H9 (cell line): ENCODE data around the gene CFAP157. TPM values are rescaled to one million over a fixed set of nuclear protein-coding genes. Genes with fewer than 3 reads are reported as not detected.

Experiments used
- DNase-seq: peaks from one replicate; pipeline ENCODE4 v3.0.0-alpha.2; 2017
- H2AFZ ChIP-seq: one replicate; pipeline ENCODE4 v1.6.1; 2013; ENCODE audit warnings: mild to moderate bottlenecking, low read length, control low read depth, moderate library complexity
- H2AK5ac ChIP-seq: 2 replicates; pipeline ENCODE4 v1.6.1; 2013; ENCODE audit warnings: low read length, control low read depth, mixed read lengths; ENCODE audit not compliant: insufficient read length
- H2BK120ac ChIP-seq: one replicate; pipeline ENCODE4 v1.6.1; 2013; ENCODE audit warnings: low read depth, mild to moderate bottlenecking, low read length, control low read depth, inconsistent platforms; ENCODE audit not compliant: poor library complexity, severe bottlenecking
- H2BK12ac ChIP-seq: 2 replicates; pipeline ENCODE4 v1.6.1; 2013; ENCODE audit warnings: low read length, control low read depth, mixed read lengths, low read depth; ENCODE audit not compliant: insufficient read length
- H2BK15ac ChIP-seq: 2 replicates; pipeline ENCODE4 v1.6.1; 2013; ENCODE audit warnings: low read depth, low read length, control low read depth
- H2BK20ac ChIP-seq: one replicate; pipeline ENCODE4 v1.6.1; 2013; ENCODE audit warnings: low read depth, mild to moderate bottlenecking, low read length, control low read depth, inconsistent platforms; ENCODE audit not compliant: poor library complexity, severe bottlenecking
- H2BK5ac ChIP-seq: 2 replicates; pipeline ENCODE4 v1.6.1; 2013; ENCODE audit warnings: low read length, control low read depth, mixed read lengths; ENCODE audit not compliant: insufficient read length
- H3K14ac ChIP-seq: 2 replicates; pipeline ENCODE4 v1.6.1; 2013; ENCODE audit warnings: low read length, control low read depth; ENCODE audit not compliant: insufficient read depth
- H3K18ac ChIP-seq: 2 replicates; pipeline ENCODE4 v1.6.1; 2013; ENCODE audit warnings: low read depth, mild to moderate bottlenecking, mixed read lengths, low read length, control low read depth; ENCODE audit not compliant: insufficient read length
- H3K23ac ChIP-seq: 2 replicates; pipeline ENCODE4 v1.6.1; 2013; ENCODE audit warnings: low read length, control low read depth, mixed read lengths, low read depth; ENCODE audit not compliant: insufficient read length
- H3K23me2 ChIP-seq: 2 replicates; pipeline ENCODE4 v1.6.1; 2013; ENCODE audit warnings: low read depth, mild to moderate bottlenecking, mixed read lengths, low read length, control low read depth; ENCODE audit not compliant: insufficient read length, poor library complexity, severe bottlenecking
- H3K27ac ChIP-seq: 2 replicates; pipeline ENCODE4 v1.5.1; 2013; ENCODE audit warnings: low read length, control low read depth, mixed read lengths, low read depth; ENCODE audit not compliant: insufficient read length
- H3K27me3 ChIP-seq: 2 replicates; pipeline ENCODE4 v1.6.1; 2013; ENCODE audit warnings: low read length, control low read depth, inconsistent platforms; ENCODE audit not compliant: insufficient read depth
- H3K4ac ChIP-seq: 2 replicates; pipeline ENCODE4 v1.6.1; 2013; ENCODE audit warnings: low read depth, mild to moderate bottlenecking, control low read depth, inconsistent platforms, low read length, moderate library complexity
- H3K4me1 ChIP-seq: 2 replicates; pipeline ENCODE4 v1.6.1; 2013; ENCODE audit warnings: low read length, control low read depth, inconsistent platforms; ENCODE audit not compliant: insufficient read depth
- H3K4me2 ChIP-seq: 2 replicates; pipeline ENCODE4 v1.6.1; 2013; ENCODE audit warnings: low read length, control low read depth, mixed read lengths; ENCODE audit not compliant: insufficient read length, insufficient read depth
- H3K56ac ChIP-seq: 2 replicates; pipeline ENCODE4 v1.6.1; 2013; ENCODE audit warnings: low read depth, mild to moderate bottlenecking, mixed read lengths, low read length, control low read depth; ENCODE audit not compliant: insufficient read length
- H3K79me1 ChIP-seq: 2 replicates; pipeline ENCODE4 v1.6.1; 2013; ENCODE audit warnings: low read depth, mild to moderate bottlenecking, moderate library complexity, low read length, control low read depth, inconsistent platforms; ENCODE audit not compliant: insufficient read depth, poor library complexity, severe bottlenecking
- H3K79me2 ChIP-seq: 2 replicates; pipeline ENCODE4 v1.6.1; 2013; ENCODE audit warnings: low read length, control low read depth, inconsistent platforms; ENCODE audit not compliant: insufficient read depth
- H3K9ac ChIP-seq: 2 replicates; pipeline ENCODE4 v1.6.1; 2013; ENCODE audit warnings: low read length, control low read depth, mixed read lengths; ENCODE audit not compliant: insufficient read length; ENCODE audit errors: extremely low read depth
- H3K9me3 ChIP-seq: one replicate; pipeline ENCODE4 v1.6.1; 2013; ENCODE audit warnings: low read depth, low read length, inconsistent platforms; ENCODE audit not compliant: control insufficient read depth
- H3T11ph ChIP-seq: one replicate; pipeline ENCODE4 v1.6.1; 2013; ENCODE audit warnings: mild to moderate bottlenecking, low read length, control low read depth, inconsistent platforms
- H4K20me1 ChIP-seq: one replicate; pipeline ENCODE4 v1.6.1; 2013; ENCODE audit not compliant: control insufficient read depth, insufficient read length, insufficient read depth
- H4K5ac ChIP-seq: 2 replicates; pipeline ENCODE4 v1.6.1; 2013; ENCODE audit warnings: low read depth, mild to moderate bottlenecking, mixed read lengths, low read length, control low read depth; ENCODE audit not compliant: insufficient read length
- H4K8ac ChIP-seq: replicated peaks from 2 replicates; pipeline ENCODE4 v1.6.1; 2013; ENCODE audit warnings: low read length, control low read depth, mixed read lengths, low read depth; ENCODE audit not compliant: insufficient read length
- H4K91ac ChIP-seq: 2 replicates; pipeline ENCODE4 v1.6.1; 2013; ENCODE audit warnings: low read depth, mild to moderate bottlenecking, moderate library complexity, mixed read lengths, low read length, control low read depth; ENCODE audit not compliant: insufficient read length
- H3K27ac Mint-ChIP-seq, 3 experiments: 2 replicates in 2 of 3; 3 replicates in 1 of 3; pipeline ENCODE4 v1.8.0; 2020 to 2021; ENCODE audit warnings: mixed read lengths in 3 of 3, mild to moderate bottlenecking in 1 of 3, moderate library complexity in 1 of 3
- H3K27me3 Mint-ChIP-seq: 2 replicates; pipeline ENCODE4 v1.8.0; 2021; ENCODE audit warnings: low read depth, mild to moderate bottlenecking, moderate library complexity, mixed read lengths
- H3K36me3 Mint-ChIP-seq, 3 experiments: 2 replicates in 2 of 3; 3 replicates in 1 of 3; pipeline ENCODE4 v1.8.0; 2020 to 2021; ENCODE audit warnings: low read depth in 3 of 3, mixed read lengths in 3 of 3; ENCODE audit not compliant: insufficient read depth in 1 of 3
- H3K4me1 Mint-ChIP-seq, 2 experiments: 2 replicates each; pipeline ENCODE4 v1.8.0; 2020; ENCODE audit warnings: mixed read lengths in 2 of 2
- H3K4me3 Mint-ChIP-seq, 2 experiments: 2 replicates in 1 of 2; 3 replicates in 1 of 2; pipeline ENCODE4 v1.8.0; 2020 to 2021; ENCODE audit warnings: mild to moderate bottlenecking in 2 of 2, mixed read lengths in 2 of 2, moderate library complexity in 1 of 2
- H3K9me3 Mint-ChIP-seq, 2 experiments: 2 replicates in 1 of 2; 3 replicates in 1 of 2; pipeline ENCODE4 v1.8.0; 2020; ENCODE audit warnings: mild to moderate bottlenecking in 2 of 2, mixed read lengths in 2 of 2, moderate library complexity in 1 of 2
- WGBS: extraction: QIAGEN DNeasy Blood & Tissue Kit; methylation state at CpG from one replicate; pipeline ENCODE4 v1.1.7; 2013; ENCODE audit warnings: missing lambda C conversion rate, low lambda C conversion rate, mixed read lengths; ENCODE audit not compliant: insufficient read length; ENCODE audit errors: extremely low coverage; 5-methylcytosine and 5-hydroxymethylcytosine counted together
- total RNA-seq: library from RNA; stranded (reverse); gene quantifications from 2 replicates; pipeline ENCODE4 v1.2.1, GENCODE V29; 2021
- TF ChIP-seq, protein P1 (sequence below): fragments of 200-600 bp; sonication (generic); conservative IDR thresholded peaks from 3 replicates; pipeline ENCODE4 v1.8.0; 2021; ENCODE audit warnings: antibody characterized with exemption, mild to moderate bottlenecking

CFAP157 gene
- total RNA-seq, 1 experiment from 2014 or later = 0.22 TPM

- no peaks in the 10 kb centered on the region; a peak in 1 of 7 replicates for H3K36me3 Mint-ChIP-seq
- no peak within 1 kb of the TSS for H4K8ac ChIP-seq
- DNase-seq = peak; percentile 97
- H3K9me3 Mint-ChIP-seq = no peaks in the 10 kb centered on the region
- no peaks in the 10 kb centered on the region; the same call in 1 of the 2 replicates for H3K4me1 ChIP-seq
- peak within 1 kb of the TSS; percentile 89 to 98 for H3K4me3 Mint-ChIP-seq
- no peak within 1 kb of the TSS for H4K5ac ChIP-seq
- no peak within 1 kb of the TSS for H3K9ac ChIP-seq
- H3K4me2 ChIP-seq = peak within 1 kb of the TSS; percentile 77
- peak within 1 kb of the TSS; percentile 89 for H2AFZ ChIP-seq
- TF ChIP-seq, protein P1, sequence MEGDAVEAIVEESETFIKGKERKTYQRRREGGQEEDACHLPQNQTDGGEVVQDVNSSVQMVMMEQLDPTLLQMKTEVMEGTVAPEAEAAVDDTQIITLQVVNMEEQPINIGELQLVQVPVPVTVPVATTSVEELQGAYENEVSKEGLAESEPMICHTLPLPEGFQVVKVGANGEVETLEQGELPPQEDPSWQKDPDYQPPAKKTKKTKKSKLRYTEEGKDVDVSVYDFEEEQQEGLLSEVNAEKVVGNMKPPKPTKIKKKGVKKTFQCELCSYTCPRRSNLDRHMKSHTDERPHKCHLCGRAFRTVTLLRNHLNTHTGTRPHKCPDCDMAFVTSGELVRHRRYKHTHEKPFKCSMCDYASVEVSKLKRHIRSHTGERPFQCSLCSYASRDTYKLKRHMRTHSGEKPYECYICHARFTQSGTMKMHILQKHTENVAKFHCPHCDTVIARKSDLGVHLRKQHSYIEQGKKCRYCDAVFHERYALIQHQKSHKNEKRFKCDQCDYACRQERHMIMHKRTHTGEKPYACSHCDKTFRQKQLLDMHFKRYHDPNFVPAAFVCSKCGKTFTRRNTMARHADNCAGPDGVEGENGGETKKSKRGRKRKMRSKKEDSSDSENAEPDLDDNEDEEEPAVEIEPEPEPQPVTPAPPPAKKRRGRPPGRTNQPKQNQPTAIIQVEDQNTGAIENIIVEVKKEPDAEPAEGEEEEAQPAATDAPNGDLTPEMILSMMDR = no peak
- no peak within 1 kb of the TSS for H3K27ac ChIP-seq
- no peak within 1 kb of the TSS for H2AK5ac ChIP-seq
- peaks cover 5% of the 10 kb centered on the region for H3K27me3 Mint-ChIP-seq
- H4K91ac ChIP-seq = no peak within 1 kb of the TSS
- H2BK20ac ChIP-seq = no peak within 1 kb of the TSS
- no peaks in the 10 kb centered on the region for H3K79me2 ChIP-seq
- peaks cover 20 to 28% of the 10 kb centered on the region in 2 experiments for H3K4me1 Mint-ChIP-seq
- H3K56ac ChIP-seq = no peak within 1 kb of the TSS
- no CpG with 5 or more reads among the region's 65 CpGs for WGBS
- H3K14ac ChIP-seq = peak within 1 kb of the TSS; percentile 74
- no peaks in the 10 kb centered on the region for H3K27me3 ChIP-seq
- no peaks in the 10 kb centered on the region for H4K20me1 ChIP-seq
- H3K23me2 ChIP-seq = peaks cover 13% of the 10 kb centered on the region
- no peaks in the 10 kb centered on the region for H3K79me1 ChIP-seq
- no peak within 1 kb of the TSS for H2BK5ac ChIP-seq
- no peak within 1 kb of the TSS for H2BK15ac ChIP-seq
- no peak within 1 kb of the TSS for H3K4ac ChIP-seq
- H2BK12ac ChIP-seq = no peak within 1 kb of the TSS
- no peak within 1 kb of the TSS for H3K23ac ChIP-seq
- peak within 1 kb of the TSS; percentile 39 for H3K18ac ChIP-seq
- no peak within 1 kb of the TSS for H3T11ph ChIP-seq
- H2BK120ac ChIP-seq = no peak within 1 kb of the TSS
- no peaks in the 10 kb centered on the region for H3K9me3 ChIP-seq
- peak within 1 kb of the TSS; percentile 31 to 97 (median 70); a peak in 4 of 7 replicates for H3K27ac Mint-ChIP-seq
Measured at GRCh38 chr9:127715470-127716337, 8.9 kb downstream of the CFAP157 start, which contains the start of the genes PTRH1 and TTC16. Gene PTRH1 (minus strand): TSS chr9:127715663. CDS start chr9:127715639, 24 bp downstream. Gene TTC16 (plus strand): TSS chr9:127716079. CDS start chr9:127716146, 67 bp downstream.
